HepG2 (cell line): Measurements from ENCODE around the gene B3GAT3. TPM values are rescaled to one million over a fixed set of nuclear protein-coding genes. Genes with fewer than 3 reads are reported as not detected.

Experiments
- ESRRA ChIP-seq: sonication (generic); formaldehyde crosslinking; IDR thresholded peaks from 2 replicates; pipeline ENCODE4 v1.5.1; 2020; ENCODE audit warnings: mild to moderate bottlenecking, low read depth, missing genetic modification reagents
- KDM4B ChIP-seq: sonication (generic); formaldehyde crosslinking; IDR thresholded peaks from 2 replicates; pipeline ENCODE4 v1.4.0; 2020; ENCODE audit warnings: missing genetic modification reagents
- NR2F1 ChIP-seq, 2 experiments: fragments of 450-650 bp in 1 of 2; formaldehyde crosslinking in 1 of 2; IDR thresholded peaks; 2 replicates each; pipeline versions ENCODE4 v1.5.0 to v1.6.1; 2016 to 2020; ENCODE audit warnings: mild to moderate bottlenecking in 1 of 2, missing compliant biosample characterization in 1 of 2, missing genetic modification reagents in 1 of 2, moderate library complexity in 1 of 2
- SCMH1 ChIP-seq: sonication (generic); formaldehyde crosslinking; IDR thresholded peaks from 2 replicates; pipeline ENCODE4 v1.9.0; 2021; ENCODE audit warnings: missing genetic modification reagents, mild to moderate bottlenecking, borderline replicate concordance
- SRF ChIP-seq: IDR thresholded peaks from 2 replicates; pipeline ENCODE4 v1.6.1; 2011; ENCODE audit warnings: mild to moderate bottlenecking, low read depth, low read length, moderate library complexity
- THYN1 ChIP-seq: sonication (generic); formaldehyde crosslinking; IDR thresholded peaks from 2 replicates; pipeline ENCODE4 v1.8.1; 2023; ENCODE audit warnings: low read depth, mild to moderate bottlenecking, moderate library complexity, missing genetic modification reagents, borderline replicate concordance
- ZBTB21 ChIP-seq: sonication (generic); formaldehyde crosslinking; IDR thresholded peaks from 2 replicates; pipeline ENCODE4 v1.4.0; 2020; ENCODE audit warnings: missing genetic modification reagents
- ZFYVE20 ChIP-seq: sonication (generic); formaldehyde crosslinking; IDR thresholded peaks from 2 replicates; pipeline ENCODE4 v1.8.0; 2023; ENCODE audit warnings: low read depth, mild to moderate bottlenecking, moderate library complexity, missing genetic modification reagents, borderline replicate concordance
- ZNF138 ChIP-seq: sonication (generic); formaldehyde crosslinking; IDR thresholded peaks from 2 replicates; pipeline ENCODE4 v1.5.0; 2020; ENCODE audit warnings: mild to moderate bottlenecking, low read depth, missing genetic modification reagents
- ZNF225 ChIP-seq: sonication (generic); formaldehyde crosslinking; IDR thresholded peaks from 2 replicates; pipeline ENCODE4 v1.4.0; 2020; ENCODE audit warnings: mild to moderate bottlenecking, missing genetic modification reagents
- ZNF24 ChIP-seq: fragments of 450-650 bp; IDR thresholded peaks from 2 replicates; pipeline ENCODE4 v1.6.1; 2017; ENCODE audit warnings: antibody characterized with exemption, mild to moderate bottlenecking
- ZNF790 ChIP-seq: sonication (generic); formaldehyde crosslinking; IDR thresholded peaks from 2 replicates; pipeline ENCODE4 v1.8.0; 2022; ENCODE audit warnings: missing genetic modification reagents, mild to moderate bottlenecking, borderline replicate concordance
- polyA plus RNA-seq, 8 experiments: library from polyadenylated mRNA; depleted of rRNA in 3 of 8; stranded (reverse) in 7 of 8; unstranded in 1 of 8; fragments of >200 nt; fragmentation: Illumina TruSeq in 4 of 8; extraction: Trizol in 4 of 8; gene quantifications; 2 replicates each; pipeline versions ENCODE4 v1.2.1 to v1.2.3, GENCODE V29; 2011 to 2016; ENCODE audit warnings: low read depth in 4 of 8, missing spikeins in 1 of 8, mixed read lengths in 1 of 8; ENCODE audit not compliant: insufficient read depth in 1 of 8
- total RNA-seq, 5 experiments: library from RNA; depleted of rRNA; stranded (reverse); fragments of >200 nt; fragmentation: Illumina TruSeq; extraction: Trizol; gene quantifications; 2 replicates each; pipeline ENCODE4 v1.2.3, GENCODE V29; 2016; ENCODE audit warnings: low read depth in 1 of 5
- TF ChIP-seq, protein P1 (sequence below): conservative IDR thresholded peaks from 2 replicates; pipeline ENCODE4 v1.6.1; 2018; ENCODE audit warnings: missing genetic modification reagents
- TF ChIP-seq, protein P2 (sequence below): IDR thresholded peaks from 2 replicates; pipeline ENCODE4 v1.6.1; 2016; ENCODE audit warnings: low read depth, control low read depth
- TF ChIP-seq, protein P3 (sequence below): sonication (generic); formaldehyde crosslinking; IDR thresholded peaks from 2 replicates; pipeline ENCODE4 v1.9.0; 2021; ENCODE audit warnings: mild to moderate bottlenecking, missing genetic modification reagents
- TF ChIP-seq, protein P4 (sequence below): sonication (generic); formaldehyde crosslinking; IDR thresholded peaks from 2 replicates; pipeline ENCODE4 v1.4.0; 2020; ENCODE audit warnings: mild to moderate bottlenecking, missing genetic modification reagents
- TF ChIP-seq, protein P5 (sequence below): sonication (generic); formaldehyde crosslinking; conservative IDR thresholded peaks from 2 replicates; pipeline ENCODE4 v1.4.0; 2020; ENCODE audit warnings: missing genetic modification reagents
- TF ChIP-seq, protein P6 (sequence below): sonication (generic); formaldehyde crosslinking; IDR thresholded peaks from 2 replicates; pipeline ENCODE4 v1.8.1; 2023; ENCODE audit warnings: mild to moderate bottlenecking, missing genetic modification reagents

B3GAT3 gene
- total and polyA plus RNA-seq, 2 of the 13 experiments (the other 11 are each of a cell fraction or from before 2014, with no cell fraction given) = 21.3 to 26.1 TPM

DNA sequence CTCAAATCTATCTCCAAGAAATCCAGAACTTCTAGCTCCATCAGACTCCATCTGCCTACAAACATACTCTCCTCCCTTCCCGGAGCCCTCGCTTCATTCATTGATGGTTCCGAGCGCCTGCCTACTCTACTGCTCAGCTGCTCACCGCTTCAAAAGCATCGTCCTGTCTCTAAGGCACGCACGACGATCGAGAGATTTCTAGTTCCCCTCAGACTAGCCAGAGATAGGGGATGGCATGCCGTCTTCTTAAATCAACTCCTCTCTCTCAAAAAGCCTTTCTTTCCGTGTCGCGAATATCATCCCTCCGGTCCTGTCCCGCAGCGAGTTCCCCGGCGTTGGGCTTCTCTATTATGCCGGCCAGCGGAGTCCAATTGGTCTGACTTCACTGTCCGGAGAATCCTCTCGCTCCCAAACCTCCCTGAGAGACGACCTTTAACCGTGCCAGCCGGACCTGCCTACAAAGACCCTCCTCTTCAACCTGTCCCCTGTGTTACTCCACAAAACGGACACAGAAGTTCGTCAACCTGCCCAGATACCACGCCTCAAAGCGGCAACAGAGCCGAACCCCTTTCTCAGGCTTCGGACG, 48.7 kb downstream of the B3GAT3 start (continued):
- TF ChIP-seq, protein P1, sequence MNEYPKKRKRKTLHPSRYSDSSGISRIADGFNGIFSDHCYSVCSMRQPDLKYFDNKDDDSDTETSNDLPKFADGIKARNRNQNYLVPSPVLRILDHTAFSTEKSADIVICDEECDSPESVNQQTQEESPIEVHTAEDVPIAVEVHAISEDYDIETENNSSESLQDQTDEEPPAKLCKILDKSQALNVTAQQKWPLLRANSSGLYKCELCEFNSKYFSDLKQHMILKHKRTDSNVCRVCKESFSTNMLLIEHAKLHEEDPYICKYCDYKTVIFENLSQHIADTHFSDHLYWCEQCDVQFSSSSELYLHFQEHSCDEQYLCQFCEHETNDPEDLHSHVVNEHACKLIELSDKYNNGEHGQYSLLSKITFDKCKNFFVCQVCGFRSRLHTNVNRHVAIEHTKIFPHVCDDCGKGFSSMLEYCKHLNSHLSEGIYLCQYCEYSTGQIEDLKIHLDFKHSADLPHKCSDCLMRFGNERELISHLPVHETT (CRISPR knock-in tag) = no peak
- TF ChIP-seq NR2F1 (CRISPR knock-in tag; IDR thresholded peaks at IDR 0.05) (no peak), ZNF790 (CRISPR knock-in tag) (0 out of 2 replicates have a peak, but pooled peaks have one; percentile 11), ZNF24 (no peak), ZNF138 (CRISPR knock-in tag) (no peak), SCMH1 (no peak), ESRRA (CRISPR knock-in tag) (no peak), ZFYVE20 (CRISPR knock-in tag) (no peak), ZNF225 (CRISPR knock-in tag) (peak; percentile 12; the same call in 1 of the 2 replicates), KDM4B (CRISPR knock-in tag) (no peak), ZBTB21 (CRISPR knock-in tag) (no peak), THYN1 (CRISPR knock-in tag) (no peak), SRF (no peak)
- TF ChIP-seq, protein P2, sequence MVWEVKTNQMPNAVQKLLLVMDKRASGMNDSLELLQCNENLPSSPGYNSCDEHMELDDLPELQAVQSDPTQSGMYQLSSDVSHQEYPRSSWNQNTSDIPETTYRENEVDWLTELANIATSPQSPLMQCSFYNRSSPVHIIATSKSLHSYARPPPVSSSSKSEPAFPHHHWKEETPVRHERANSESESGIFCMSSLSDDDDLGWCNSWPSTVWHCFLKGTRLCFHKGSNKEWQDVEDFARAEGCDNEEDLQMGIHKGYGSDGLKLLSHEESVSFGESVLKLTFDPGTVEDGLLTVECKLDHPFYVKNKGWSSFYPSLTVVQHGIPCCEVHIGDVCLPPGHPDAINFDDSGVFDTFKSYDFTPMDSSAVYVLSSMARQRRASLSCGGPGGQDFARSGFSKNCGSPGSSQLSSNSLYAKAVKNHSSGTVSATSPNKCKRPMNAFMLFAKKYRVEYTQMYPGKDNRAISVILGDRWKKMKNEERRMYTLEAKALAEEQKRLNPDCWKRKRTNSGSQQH (CRISPR knock-in tag) = 0 out of 2 replicates have a peak, but pooled peaks have one; percentile 17
- TF ChIP-seq, protein P3, sequence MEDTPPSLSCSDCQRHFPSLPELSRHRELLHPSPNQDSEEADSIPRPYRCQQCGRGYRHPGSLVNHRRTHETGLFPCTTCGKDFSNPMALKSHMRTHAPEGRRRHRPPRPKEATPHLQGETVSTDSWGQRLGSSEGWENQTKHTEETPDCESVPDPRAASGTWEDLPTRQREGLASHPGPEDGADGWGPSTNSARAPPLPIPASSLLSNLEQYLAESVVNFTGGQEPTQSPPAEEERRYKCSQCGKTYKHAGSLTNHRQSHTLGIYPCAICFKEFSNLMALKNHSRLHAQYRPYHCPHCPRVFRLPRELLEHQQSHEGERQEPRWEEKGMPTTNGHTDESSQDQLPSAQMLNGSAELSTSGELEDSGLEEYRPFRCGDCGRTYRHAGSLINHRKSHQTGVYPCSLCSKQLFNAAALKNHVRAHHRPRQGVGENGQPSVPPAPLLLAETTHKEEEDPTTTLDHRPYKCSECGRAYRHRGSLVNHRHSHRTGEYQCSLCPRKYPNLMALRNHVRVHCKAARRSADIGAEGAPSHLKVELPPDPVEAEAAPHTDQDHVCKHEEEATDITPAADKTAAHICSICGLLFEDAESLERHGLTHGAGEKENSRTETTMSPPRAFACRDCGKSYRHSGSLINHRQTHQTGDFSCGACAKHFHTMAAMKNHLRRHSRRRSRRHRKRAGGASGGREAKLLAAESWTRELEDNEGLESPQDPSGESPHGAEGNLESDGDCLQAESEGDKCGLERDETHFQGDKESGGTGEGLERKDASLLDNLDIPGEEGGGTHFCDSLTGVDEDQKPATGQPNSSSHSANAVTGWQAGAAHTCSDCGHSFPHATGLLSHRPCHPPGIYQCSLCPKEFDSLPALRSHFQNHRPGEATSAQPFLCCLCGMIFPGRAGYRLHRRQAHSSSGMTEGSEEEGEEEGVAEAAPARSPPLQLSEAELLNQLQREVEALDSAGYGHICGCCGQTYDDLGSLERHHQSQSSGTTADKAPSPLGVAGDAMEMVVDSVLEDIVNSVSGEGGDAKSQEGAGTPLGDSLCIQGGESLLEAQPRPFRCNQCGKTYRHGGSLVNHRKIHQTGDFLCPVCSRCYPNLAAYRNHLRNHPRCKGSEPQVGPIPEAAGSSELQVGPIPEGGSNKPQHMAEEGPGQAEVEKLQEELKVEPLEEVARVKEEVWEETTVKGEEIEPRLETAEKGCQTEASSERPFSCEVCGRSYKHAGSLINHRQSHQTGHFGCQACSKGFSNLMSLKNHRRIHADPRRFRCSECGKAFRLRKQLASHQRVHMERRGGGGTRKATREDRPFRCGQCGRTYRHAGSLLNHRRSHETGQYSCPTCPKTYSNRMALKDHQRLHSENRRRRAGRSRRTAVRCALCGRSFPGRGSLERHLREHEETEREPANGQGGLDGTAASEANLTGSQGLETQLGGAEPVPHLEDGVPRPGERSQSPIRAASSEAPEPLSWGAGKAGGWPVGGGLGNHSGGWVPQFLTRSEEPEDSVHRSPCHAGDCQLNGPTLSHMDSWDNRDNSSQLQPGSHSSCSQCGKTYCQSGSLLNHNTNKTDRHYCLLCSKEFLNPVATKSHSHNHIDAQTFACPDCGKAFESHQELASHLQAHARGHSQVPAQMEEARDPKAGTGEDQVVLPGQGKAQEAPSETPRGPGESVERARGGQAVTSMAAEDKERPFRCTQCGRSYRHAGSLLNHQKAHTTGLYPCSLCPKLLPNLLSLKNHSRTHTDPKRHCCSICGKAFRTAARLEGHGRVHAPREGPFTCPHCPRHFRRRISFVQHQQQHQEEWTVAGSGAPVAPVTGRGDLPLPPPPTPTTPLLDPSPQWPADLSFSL = 0 out of 2 replicates have a peak, but pooled peaks have one; percentile 23
- TF ChIP-seq, protein P4, sequence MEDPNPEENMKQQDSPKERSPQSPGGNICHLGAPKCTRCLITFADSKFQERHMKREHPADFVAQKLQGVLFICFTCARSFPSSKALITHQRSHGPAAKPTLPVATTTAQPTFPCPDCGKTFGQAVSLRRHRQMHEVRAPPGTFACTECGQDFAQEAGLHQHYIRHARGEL (CRISPR knock-in tag) = no peak
- TF ChIP-seq, protein P5, sequence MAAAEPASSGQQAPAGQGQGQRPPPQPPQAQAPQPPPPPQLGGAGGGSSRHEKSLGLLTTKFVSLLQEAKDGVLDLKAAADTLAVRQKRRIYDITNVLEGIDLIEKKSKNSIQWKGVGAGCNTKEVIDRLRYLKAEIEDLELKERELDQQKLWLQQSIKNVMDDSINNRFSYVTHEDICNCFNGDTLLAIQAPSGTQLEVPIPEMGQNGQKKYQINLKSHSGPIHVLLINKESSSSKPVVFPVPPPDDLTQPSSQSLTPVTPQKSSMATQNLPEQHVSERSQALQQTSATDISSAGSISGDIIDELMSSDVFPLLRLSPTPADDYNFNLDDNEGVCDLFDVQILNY (CRISPR knock-in tag) = no peak
- TF ChIP-seq, protein P6, sequence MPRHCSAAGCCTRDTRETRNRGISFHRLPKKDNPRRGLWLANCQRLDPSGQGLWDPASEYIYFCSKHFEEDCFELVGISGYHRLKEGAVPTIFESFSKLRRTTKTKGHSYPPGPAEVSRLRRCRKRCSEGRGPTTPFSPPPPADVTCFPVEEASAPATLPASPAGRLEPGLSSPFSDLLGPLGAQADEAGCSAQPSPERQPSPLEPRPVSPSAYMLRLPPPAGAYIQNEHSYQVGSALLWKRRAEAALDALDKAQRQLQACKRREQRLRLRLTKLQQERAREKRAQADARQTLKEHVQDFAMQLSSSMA (CRISPR knock-in tag) = 0 out of 2 replicates have a peak, but pooled peaks have one; percentile 14
